ENCODE data around the gene PRRT1B.

Gene PRRT1B

DNA sequence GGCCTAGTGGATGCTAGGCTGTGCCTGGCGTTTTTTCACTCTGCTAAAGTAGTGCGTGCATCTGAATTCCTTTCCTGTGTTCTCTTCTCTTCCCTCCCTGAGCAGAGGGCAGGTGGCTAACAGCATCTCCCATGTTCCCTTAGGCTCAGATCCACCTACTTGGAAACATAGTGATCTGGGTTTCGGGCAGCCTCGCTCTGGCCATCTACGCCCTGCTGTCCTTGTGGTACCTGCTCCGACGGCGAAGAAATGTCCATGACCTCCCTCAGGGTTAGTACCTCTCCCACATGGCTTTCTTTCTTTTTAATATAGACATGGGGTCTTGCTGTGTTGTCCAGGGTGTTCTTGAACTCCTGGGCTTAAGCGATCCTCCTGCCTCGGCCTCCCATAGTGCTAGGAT lies 24.1 kb upstream of the PRRT1B start:
- ATAC-seq = no peak
- TF ChIP-seq OSR1 (CRISPR knock-in tag; IDR thresholded peaks at IDR 0.05) (no peak), ESRRG (CRISPR knock-in tag; IDR thresholded peaks at IDR 0.05) (no peak), POU6F1 (CRISPR knock-in tag; IDR thresholded peaks at IDR 0.05; ENCODE audit: borderline replicate concordance, low read depth) (no peak), ZNF565 (CRISPR knock-in tag; conservative IDR thresholded peaks at IDR 0.05; ENCODE audit: low read depth) (no peak), SNAI2 (CRISPR knock-in tag; IDR thresholded peaks at IDR 0.05) (no peak), ISL1 (CRISPR knock-in tag; IDR thresholded peaks at IDR 0.05) (no peak), CSDC2 (CRISPR knock-in tag; IDR thresholded peaks at IDR 0.05) (no peak), ZNF70 (CRISPR knock-in tag; IDR thresholded peaks at IDR 0.05) (no peak), TCF4 (CRISPR knock-in tag; IDR thresholded peaks at IDR 0.05; ENCODE audit: borderline replicate concordance) (no peak), RARB (CRISPR knock-in tag; IDR thresholded peaks at IDR 0.05) (no peak), CSRNP3 (CRISPR knock-in tag; IDR thresholded peaks at IDR 0.05) (no peak), ZNF8 (CRISPR knock-in tag; IDR thresholded peaks at IDR 0.05) (no peak), ZFP3 (CRISPR knock-in tag; IDR thresholded peaks at IDR 0.05) (no peak), PPARA (CRISPR knock-in tag; IDR thresholded peaks at IDR 0.05; ENCODE audit: borderline replicate concordance) (no peak), BACH2 (CRISPR knock-in tag; IDR thresholded peaks at IDR 0.05; ENCODE audit: borderline replicate concordance) (no peak), TOX (CRISPR knock-in tag; IDR thresholded peaks at IDR 0.05; ENCODE audit: borderline replicate concordance) (no peak)
- TF ChIP-seq, protein P1, sequence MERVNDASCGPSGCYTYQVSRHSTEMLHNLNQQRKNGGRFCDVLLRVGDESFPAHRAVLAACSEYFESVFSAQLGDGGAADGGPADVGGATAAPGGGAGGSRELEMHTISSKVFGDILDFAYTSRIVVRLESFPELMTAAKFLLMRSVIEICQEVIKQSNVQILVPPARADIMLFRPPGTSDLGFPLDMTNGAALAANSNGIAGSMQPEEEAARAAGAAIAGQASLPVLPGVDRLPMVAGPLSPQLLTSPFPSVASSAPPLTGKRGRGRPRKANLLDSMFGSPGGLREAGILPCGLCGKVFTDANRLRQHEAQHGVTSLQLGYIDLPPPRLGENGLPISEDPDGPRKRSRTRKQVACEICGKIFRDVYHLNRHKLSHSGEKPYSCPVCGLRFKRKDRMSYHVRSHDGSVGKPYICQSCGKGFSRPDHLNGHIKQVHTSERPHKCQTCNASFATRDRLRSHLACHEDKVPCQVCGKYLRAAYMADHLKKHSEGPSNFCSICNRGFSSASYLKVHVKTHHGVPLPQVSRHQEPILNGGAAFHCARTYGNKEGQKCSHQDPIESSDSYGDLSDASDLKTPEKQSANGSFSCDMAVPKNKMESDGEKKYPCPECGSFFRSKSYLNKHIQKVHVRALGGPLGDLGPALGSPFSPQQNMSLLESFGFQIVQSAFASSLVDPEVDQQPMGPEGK (CRISPR knock-in tag; IDR thresholded peaks at IDR 0.05; ENCODE audit: borderline replicate concordance) = no peak
- TF ChIP-seq, protein P2, sequence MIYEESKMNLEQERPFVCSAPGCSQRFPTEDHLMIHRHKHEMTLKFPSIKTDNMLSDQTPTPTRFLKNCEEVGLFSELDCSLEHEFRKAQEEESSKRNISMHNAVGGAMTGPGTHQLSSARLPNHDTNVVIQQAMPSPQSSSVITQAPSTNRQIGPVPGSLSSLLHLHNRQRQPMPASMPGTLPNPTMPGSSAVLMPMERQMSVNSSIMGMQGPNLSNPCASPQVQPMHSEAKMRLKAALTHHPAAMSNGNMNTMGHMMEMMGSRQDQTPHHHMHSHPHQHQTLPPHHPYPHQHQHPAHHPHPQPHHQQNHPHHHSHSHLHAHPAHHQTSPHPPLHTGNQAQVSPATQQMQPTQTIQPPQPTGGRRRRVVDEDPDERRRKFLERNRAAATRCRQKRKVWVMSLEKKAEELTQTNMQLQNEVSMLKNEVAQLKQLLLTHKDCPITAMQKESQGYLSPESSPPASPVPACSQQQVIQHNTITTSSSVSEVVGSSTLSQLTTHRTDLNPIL (CRISPR knock-in tag; IDR thresholded peaks at IDR 0.05; ENCODE audit: low read depth) = no peak
- TF ChIP-seq, protein P3, sequence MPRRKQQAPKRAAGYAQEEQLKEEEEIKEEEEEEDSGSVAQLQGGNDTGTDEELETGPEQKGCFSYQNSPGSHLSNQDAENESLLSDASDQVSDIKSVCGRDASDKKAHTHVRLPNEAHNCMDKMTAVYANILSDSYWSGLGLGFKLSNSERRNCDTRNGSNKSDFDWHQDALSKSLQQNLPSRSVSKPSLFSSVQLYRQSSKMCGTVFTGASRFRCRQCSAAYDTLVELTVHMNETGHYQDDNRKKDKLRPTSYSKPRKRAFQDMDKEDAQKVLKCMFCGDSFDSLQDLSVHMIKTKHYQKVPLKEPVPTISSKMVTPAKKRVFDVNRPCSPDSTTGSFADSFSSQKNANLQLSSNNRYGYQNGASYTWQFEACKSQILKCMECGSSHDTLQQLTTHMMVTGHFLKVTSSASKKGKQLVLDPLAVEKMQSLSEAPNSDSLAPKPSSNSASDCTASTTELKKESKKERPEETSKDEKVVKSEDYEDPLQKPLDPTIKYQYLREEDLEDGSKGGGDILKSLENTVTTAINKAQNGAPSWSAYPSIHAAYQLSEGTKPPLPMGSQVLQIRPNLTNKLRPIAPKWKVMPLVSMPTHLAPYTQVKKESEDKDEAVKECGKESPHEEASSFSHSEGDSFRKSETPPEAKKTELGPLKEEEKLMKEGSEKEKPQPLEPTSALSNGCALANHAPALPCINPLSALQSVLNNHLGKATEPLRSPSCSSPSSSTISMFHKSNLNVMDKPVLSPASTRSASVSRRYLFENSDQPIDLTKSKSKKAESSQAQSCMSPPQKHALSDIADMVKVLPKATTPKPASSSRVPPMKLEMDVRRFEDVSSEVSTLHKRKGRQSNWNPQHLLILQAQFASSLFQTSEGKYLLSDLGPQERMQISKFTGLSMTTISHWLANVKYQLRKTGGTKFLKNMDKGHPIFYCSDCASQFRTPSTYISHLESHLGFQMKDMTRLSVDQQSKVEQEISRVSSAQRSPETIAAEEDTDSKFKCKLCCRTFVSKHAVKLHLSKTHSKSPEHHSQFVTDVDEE (CRISPR knock-in tag; IDR thresholded peaks at IDR 0.05) = no peak

- no peak for ATAC-seq
- TF ChIP-seq GLIS3 (CRISPR knock-in tag; IDR thresholded peaks at IDR 0.05) (no peak), ESRRG (CRISPR knock-in tag; IDR thresholded peaks at IDR 0.05) (no peak), ZC3H10 (CRISPR knock-in tag; IDR thresholded peaks at IDR 0.05) (no peak), OSR1 (CRISPR knock-in tag; IDR thresholded peaks at IDR 0.05) (no peak), PPARA (CRISPR knock-in tag; IDR thresholded peaks at IDR 0.05; ENCODE audit: borderline replicate concordance) (no peak), CSDC2 (CRISPR knock-in tag; IDR thresholded peaks at IDR 0.05) (no peak), ISL1 (CRISPR knock-in tag; IDR thresholded peaks at IDR 0.05) (no peak), TCF4 (CRISPR knock-in tag; IDR thresholded peaks at IDR 0.05; ENCODE audit: borderline replicate concordance) (no peak), ZNF70 (CRISPR knock-in tag; IDR thresholded peaks at IDR 0.05) (no peak), ZNF8 (CRISPR knock-in tag; IDR thresholded peaks at IDR 0.05) (no peak), ARNTL (CRISPR knock-in tag; IDR thresholded peaks at IDR 0.05; ENCODE audit: borderline replicate concordance, low read depth) (no peak), ZFP30 (CRISPR knock-in tag; IDR thresholded peaks at IDR 0.05) (no peak), ZNF565 (CRISPR knock-in tag; conservative IDR thresholded peaks at IDR 0.05; ENCODE audit: low read depth) (no peak)
- TF ChIP-seq, protein P2 (CRISPR knock-in tag; IDR thresholded peaks at IDR 0.05; ENCODE audit: low read depth) = no peak
- TF ChIP-seq, protein P3 (CRISPR knock-in tag; IDR thresholded peaks at IDR 0.05) = no peak
Measured at GRCh38 chr9:131521822-131522221, 23.5 kb upstream of the PRRT1B start.
